Measurements from ENCODE around the gene WRNIP1. TPM values are rescaled to one million over a fixed set of nuclear protein-coding genes. Genes with fewer than 3 reads are reported as not detected.

Gene WRNIP1
- total and polyA plus RNA-seq, 10 of the 15 experiments (the other 5 are each of a cell fraction or from before 2014, with no cell fraction given), result 9.3 to 30.5 (median 24.3) TPM

DNA sequence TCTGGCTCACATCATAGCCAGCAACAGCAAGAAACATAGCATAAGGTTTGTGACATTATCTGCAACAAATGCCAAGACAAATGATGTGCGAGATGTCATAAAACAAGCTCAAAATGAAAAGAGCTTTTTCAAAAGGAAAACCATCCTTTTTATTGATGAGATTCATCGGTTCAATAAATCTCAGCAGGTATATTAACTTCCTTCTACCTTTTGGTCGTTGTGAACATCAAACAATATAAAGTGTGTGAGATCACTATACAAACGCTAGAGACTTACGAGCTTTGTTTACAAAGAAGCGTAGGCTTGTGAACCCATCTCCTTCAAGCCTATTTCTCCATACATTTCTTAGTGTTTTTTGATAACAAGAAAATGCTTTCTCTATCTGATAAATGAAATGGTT, 3.5 kb downstream of the WRNIP1 start:
- in situ Hi-C loops (cut with MboI) (no loop called here), intact Hi-C loops (cut with micrococcal nuclease; ENCODE audit: unreplicated experiment) (no loop called here)
- H3K79me2 ChIP-seq (ENCODE audit: control insufficient read depth, insufficient read depth, low read length), result peaks cover 55% of the 10 kb centered on the region
- ChIA-PET RAD21 (ENCODE audit: unreplicated experiment) (interaction anchor here (0.9 to 2.2 kb wide), 9 partner anchors 11 to 221 kb away, joined by 3 to 6 read pairs (median 4); no protein-coding TSS in a partner anchor), POLR2A (interaction anchor here (0.5 to 1.9 kb wide), 4 partner anchors 12 to 285 kb away, joined by 3 to 6 read pairs (median 4); partner anchors contain the start of gene SERPINB1), SMC1A (ENCODE audit: uncharacterized antibody, unreplicated experiment) (interaction anchor here (0.9 to 2.6 kb wide), 20 partner anchors 8 to 221 kb away, joined by 3 to 15 read pairs (median 4); partner anchors contain the start of genes MYLK4 and SERPINB1), CTCF (interaction anchor here (0.8 to 4.0 kb wide), 16 partner anchors 9 to 291 kb away, joined by 3 to 41 read pairs (median 4); partner anchors contain the start of gene MYLK4)
- H2AFZ ChIP-seq (ENCODE audit: control insufficient read depth, low read depth, low read length), result no peak overlapping the region
- H4K20me1 ChIP-seq (ENCODE audit: control insufficient read depth, insufficient read depth), result peaks cover 3% of the 10 kb centered on the region; the same call in 1 of the 2 replicates
- TF ChIP-seq KAT2A (conservative IDR thresholded peaks at IDR 0.05; ENCODE audit: control insufficient read depth, low read depth, low read length), result no peak
- TF ChIP-seq, protein P1, sequence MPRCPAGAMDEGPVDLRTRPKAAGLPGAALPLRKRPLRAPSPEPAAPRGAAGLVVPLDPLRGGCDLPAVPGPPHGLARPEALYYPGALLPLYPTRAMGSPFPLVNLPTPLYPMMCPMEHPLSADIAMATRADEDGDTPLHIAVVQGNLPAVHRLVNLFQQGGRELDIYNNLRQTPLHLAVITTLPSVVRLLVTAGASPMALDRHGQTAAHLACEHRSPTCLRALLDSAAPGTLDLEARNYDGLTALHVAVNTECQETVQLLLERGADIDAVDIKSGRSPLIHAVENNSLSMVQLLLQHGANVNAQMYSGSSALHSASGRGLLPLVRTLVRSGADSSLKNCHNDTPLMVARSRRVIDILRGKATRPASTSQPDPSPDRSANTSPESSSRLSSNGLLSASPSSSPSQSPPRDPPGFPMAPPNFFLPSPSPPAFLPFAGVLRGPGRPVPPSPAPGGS (IDR thresholded peaks at IDR 0.05; ENCODE audit: borderline replicate concordance, insufficient read depth, low read depth, low read length, poor library complexity, severe bottlenecking), result peak; percentile 21
- TF ChIP-seq, protein P2, sequence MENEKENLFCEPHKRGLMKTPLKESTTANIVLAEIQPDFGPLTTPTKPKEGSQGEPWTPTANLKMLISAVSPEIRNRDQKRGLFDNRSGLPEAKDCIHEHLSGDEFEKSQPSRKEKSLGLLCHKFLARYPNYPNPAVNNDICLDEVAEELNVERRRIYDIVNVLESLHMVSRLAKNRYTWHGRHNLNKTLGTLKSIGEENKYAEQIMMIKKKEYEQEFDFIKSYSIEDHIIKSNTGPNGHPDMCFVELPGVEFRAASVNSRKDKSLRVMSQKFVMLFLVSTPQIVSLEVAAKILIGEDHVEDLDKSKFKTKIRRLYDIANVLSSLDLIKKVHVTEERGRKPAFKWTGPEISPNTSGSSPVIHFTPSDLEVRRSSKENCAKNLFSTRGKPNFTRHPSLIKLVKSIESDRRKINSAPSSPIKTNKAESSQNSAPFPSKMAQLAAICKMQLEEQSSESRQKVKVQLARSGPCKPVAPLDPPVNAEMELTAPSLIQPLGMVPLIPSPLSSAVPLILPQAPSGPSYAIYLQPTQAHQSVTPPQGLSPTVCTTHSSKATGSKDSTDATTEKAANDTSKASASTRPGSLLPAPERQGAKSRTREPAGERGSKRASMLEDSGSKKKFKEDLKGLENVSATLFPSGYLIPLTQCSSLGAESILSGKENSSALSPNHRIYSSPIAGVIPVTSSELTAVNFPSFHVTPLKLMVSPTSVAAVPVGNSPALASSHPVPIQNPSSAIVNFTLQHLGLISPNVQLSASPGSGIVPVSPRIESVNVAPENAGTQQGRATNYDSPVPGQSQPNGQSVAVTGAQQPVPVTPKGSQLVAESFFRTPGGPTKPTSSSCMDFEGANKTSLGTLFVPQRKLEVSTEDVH (IDR thresholded peaks at IDR 0.05; ENCODE audit: low read depth, partially characterized antibody), result no peak
- no TSS peak for BruUV-seq (replicated peaks)
- no peaks in the 10 kb centered on the region for H3K27me3 ChIP-seq (replicated peaks in 1 of 2; ENCODE audit: control insufficient read depth in 2 of 2, insufficient read depth in 2 of 2, low read length in 1 of 2)
- WGBS (ENCODE audit: insufficient coverage, insufficient replicate concordance, low lambda C conversion rate, missing lambda C conversion rate), result 67% methylated on average over 6 of the region's 6 CpGs
- H3K36me3 ChIP-seq (ENCODE audit: control insufficient read depth in 2 of 2, insufficient read depth in 2 of 2, low read length in 1 of 2), result peaks cover 7 to 18% of the 10 kb centered on the region in 2 experiments; a peak in 3 of 4 replicates
- peak overlapping the region; percentile 92 for H3K4me3 ChIP-seq
- peak overlapping the region; percentile 58 for H3K4me2 ChIP-seq (ENCODE audit: control insufficient read depth, insufficient read depth)
- H3K9me3 ChIP-seq (replicated peaks; ENCODE audit: control insufficient read depth, insufficient read depth, low read length), result no peaks in the 10 kb centered on the region
- no peak for FAIRE-seq
- no peak overlapping the region for H3K9ac ChIP-seq (ENCODE audit: control insufficient read depth, insufficient read depth, low read length)
- H3K27ac ChIP-seq (ENCODE audit: control insufficient read depth, insufficient read depth), result no peak overlapping the region
- no peak for DNase-seq (ENCODE audit: low read depth, low spot score)
- no peak for ATAC-seq
- H3K4me1 ChIP-seq (ENCODE audit: control insufficient read depth, insufficient read depth, low read length), result peaks cover 11% of the 10 kb centered on the region

Data from GM12878 (cell line).